Measurements from ENCODE around the gene TTC21B. TPM values are rescaled to one million over a fixed set of nuclear protein-coding genes. Genes with fewer than 3 reads are reported as not detected.

TTC21B gene
- total and polyA plus RNA-seq, 10 of the 15 experiments (the other 5 are each of a cell fraction or from before 2014, with no cell fraction given) = 2.7 to 22.4 (median 11.3) TPM

DNA sequence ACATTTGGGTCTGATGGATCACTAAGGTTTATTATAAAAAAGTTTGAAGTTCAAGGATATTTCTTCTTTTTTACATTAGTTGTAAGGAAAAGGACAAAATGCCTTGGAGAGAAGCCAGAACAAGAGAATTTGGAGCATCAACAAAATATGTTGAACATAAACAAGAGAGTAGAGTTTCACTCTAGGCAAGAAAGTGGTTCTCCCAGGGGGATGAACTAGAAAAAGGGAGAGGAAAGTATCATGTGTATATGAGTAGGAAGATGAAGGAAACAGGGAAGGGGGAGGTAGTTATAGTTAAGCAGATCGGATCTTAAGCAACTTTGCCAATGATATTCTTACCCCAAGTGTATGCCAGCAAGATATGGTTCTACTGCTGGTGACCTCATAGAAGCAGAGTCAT is 95.7 kb downstream of the TTC21B start:
- intact Hi-C loops (cut with micrococcal nuclease; ENCODE audit: unreplicated experiment) = no loop called here
- H3K36me3 ChIP-seq (ENCODE audit: control insufficient read depth in 2 of 2, insufficient read depth in 2 of 2, low read length in 1 of 2) = no peaks in the 10 kb centered on the region
- in situ Hi-C loops (cut with MboI) = no loop called here
- H3K9ac ChIP-seq (ENCODE audit: control insufficient read depth, insufficient read depth, low read length) = no peak overlapping the region
- BruUV-seq (replicated peaks) = no TSS peak
- RAD21 ChIA-PET (ENCODE audit: unreplicated experiment) = no interaction called here
- H3K9me3 ChIP-seq (replicated peaks; ENCODE audit: control insufficient read depth, insufficient read depth, low read length) = no peaks in the 10 kb centered on the region; the same call in 2 of the 3 replicates
- POLR2A ChIA-PET = no interaction called here
- FAIRE-seq = no peak
- no peaks in the 10 kb centered on the region for H3K27me3 ChIP-seq (replicated peaks in 1 of 2; ENCODE audit: control insufficient read depth in 2 of 2, insufficient read depth in 2 of 2, low read length in 1 of 2)
- DNase-seq (ENCODE audit: low read depth, low spot score) = no peak
- TF ChIP-seq, protein P1, sequence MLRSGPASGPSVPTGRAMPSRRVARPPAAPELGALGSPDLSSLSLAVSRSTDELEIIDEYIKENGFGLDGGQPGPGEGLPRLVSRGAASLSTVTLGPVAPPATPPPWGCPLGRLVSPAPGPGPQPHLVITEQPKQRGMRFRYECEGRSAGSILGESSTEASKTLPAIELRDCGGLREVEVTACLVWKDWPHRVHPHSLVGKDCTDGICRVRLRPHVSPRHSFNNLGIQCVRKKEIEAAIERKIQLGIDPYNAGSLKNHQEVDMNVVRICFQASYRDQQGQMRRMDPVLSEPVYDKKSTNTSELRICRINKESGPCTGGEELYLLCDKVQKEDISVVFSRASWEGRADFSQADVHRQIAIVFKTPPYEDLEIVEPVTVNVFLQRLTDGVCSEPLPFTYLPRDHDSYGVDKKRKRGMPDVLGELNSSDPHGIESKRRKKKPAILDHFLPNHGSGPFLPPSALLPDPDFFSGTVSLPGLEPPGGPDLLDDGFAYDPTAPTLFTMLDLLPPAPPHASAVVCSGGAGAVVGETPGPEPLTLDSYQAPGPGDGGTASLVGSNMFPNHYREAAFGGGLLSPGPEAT (IDR thresholded peaks at IDR 0.05; ENCODE audit: low read depth) = no peak
- TF ChIP-seq BHLHE40 (IDR thresholded peaks at IDR 0.05; ENCODE audit: borderline replicate concordance in 1 of 2, low read depth in 2 of 2, low read length in 1 of 2) (no peak), PAX5 (IDR thresholded peaks at IDR 0.05; ENCODE audit: borderline replicate concordance, low read depth, low read length) (no peak), FOXM1 (IDR thresholded peaks at IDR 0.05; ENCODE audit: low read depth, low read length) (no peak), EP300 (IDR thresholded peaks at IDR 0.05; ENCODE audit: borderline replicate concordance in 1 of 2, control insufficient read depth in 1 of 2, low read depth in 2 of 2, low read length in 2 of 2) (no peak), BRCA1 (IDR thresholded peaks at IDR 0.05; ENCODE audit: low read depth, low read length) (no peak), SUPT20H (IDR thresholded peaks at IDR 0.05; ENCODE audit: borderline replicate concordance, control insufficient read depth, low read depth, low read length) (no peak), SIX5 (IDR thresholded peaks at IDR 0.05; ENCODE audit: low read depth, low read length, severe bottlenecking) (no peak), SIN3A (IDR thresholded peaks at IDR 0.05; ENCODE audit: low read depth, low read length) (no peak), TCF12 (IDR thresholded peaks at IDR 0.05; ENCODE audit: low read depth, low read length) (no peak), ZNF217 (IDR thresholded peaks at IDR 0.05) (no peak)
- TF ChIP-seq, protein P2, sequence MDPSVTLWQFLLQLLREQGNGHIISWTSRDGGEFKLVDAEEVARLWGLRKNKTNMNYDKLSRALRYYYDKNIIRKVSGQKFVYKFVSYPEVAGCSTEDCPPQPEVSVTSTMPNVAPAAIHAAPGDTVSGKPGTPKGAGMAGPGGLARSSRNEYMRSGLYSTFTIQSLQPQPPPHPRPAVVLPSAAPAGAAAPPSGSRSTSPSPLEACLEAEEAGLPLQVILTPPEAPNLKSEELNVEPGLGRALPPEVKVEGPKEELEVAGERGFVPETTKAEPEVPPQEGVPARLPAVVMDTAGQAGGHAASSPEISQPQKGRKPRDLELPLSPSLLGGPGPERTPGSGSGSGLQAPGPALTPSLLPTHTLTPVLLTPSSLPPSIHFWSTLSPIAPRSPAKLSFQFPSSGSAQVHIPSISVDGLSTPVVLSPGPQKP (IDR thresholded peaks at IDR 0.05; ENCODE audit: low read depth, low read length) = no peak
- H2AFZ ChIP-seq (ENCODE audit: control insufficient read depth, low read depth, low read length) = no peak overlapping the region
- H4K20me1 ChIP-seq (ENCODE audit: control insufficient read depth, insufficient read depth) = no peaks in the 10 kb centered on the region
- 75% methylated on average over 1 of the region's 1 CpG for WGBS (ENCODE audit: insufficient coverage, insufficient replicate concordance, low lambda C conversion rate, missing lambda C conversion rate)
- H3K4me2 ChIP-seq (ENCODE audit: control insufficient read depth, insufficient read depth) = no peak overlapping the region
- H3K27ac ChIP-seq (ENCODE audit: control insufficient read depth, insufficient read depth) = no peak overlapping the region
- SMC1A ChIA-PET (ENCODE audit: uncharacterized antibody, unreplicated experiment) = no interaction called here
- H3K79me2 ChIP-seq (ENCODE audit: control insufficient read depth, insufficient read depth, low read length) = no peaks in the 10 kb centered on the region
- H3K4me3 ChIP-seq = no peak overlapping the region
- ATAC-seq = no peak
- CTCF ChIA-PET = interaction anchor here (1.8 kb wide), 2 partner anchors 11 to 16 kb away, joined by 4 to 6 read pairs; no protein-coding TSS in a partner anchor
- no peaks in the 10 kb centered on the region for H3K4me1 ChIP-seq (ENCODE audit: control insufficient read depth, insufficient read depth, low read length)

All from GM12878 (cell line).